Left lung (tissue), 10 donors: Measurements from ENCODE around the gene RANBP17. TPM values are rescaled to one million over a fixed set of nuclear protein-coding genes. Genes with fewer than 3 reads are reported as not detected.

Experiments used
- ATAC-seq: fragments of 200-7000 bp; cut with Tn5 transposase; one replicate; pipeline ENCODE4 v1.9.1; 2020; ENCODE audit warnings: moderate library complexity
- DNase-seq, 4 donors: peaks; one replicate each; pipeline ENCODE4 v3.0.0-alpha.2; 2013 to 2020
- H3K27ac ChIP-seq, 2 donors: fragments of 200-600 bp; sonication (generic) in 1 of 2; one replicate each; pipeline versions ENCODE4 v1.5.0 to v1.8.0; 2020 to 2021
- H3K27me3 ChIP-seq, 2 donors: fragments of 200-600 bp; sonication (generic) in 1 of 2; one replicate each; pipeline versions ENCODE4 v1.5.0 to v1.8.0; 2020 to 2021
- H3K36me3 ChIP-seq, 2 donors: fragments of 200-600 bp; sonication (generic) in 1 of 2; one replicate each; pipeline versions ENCODE4 v1.5.0 to v1.8.0; 2020 to 2021
- H3K4me1 ChIP-seq, 2 donors: fragments of 200-600 bp; one replicate each; pipeline ENCODE4 v1.8.0; 2021
- H3K4me3 ChIP-seq, 2 donors: fragments of 200-600 bp; sonication (generic) in 1 of 2; one replicate each; pipeline versions ENCODE4 v1.5.0 to v1.8.0; 2020 to 2021; ENCODE audit warnings: mild to moderate bottlenecking in 1 of 2
- H3K9me3 ChIP-seq, 2 donors: fragments of 200-600 bp; sonication (generic) in 1 of 2; one replicate each; pipeline versions ENCODE4 v1.5.0 to v1.8.0; 2020 to 2021
- CTCF ChIP-seq, 2 donors: fragments of 200-600 bp; sonication (generic) in 1 of 2; IDR thresholded peaks; one replicate each; pipeline versions ENCODE4 v1.5.0 to v1.8.0; 2021; ENCODE audit warnings: antibody characterized with exemption in 2 of 2
- intact Hi-C, 2 donors: fragments of 100-400 bp; cut with DNase I; formaldehyde crosslinking; loops; one replicate each; pipeline versions ENCODE4 v1.11.2 to v1.14.2; 2022
- polyA plus RNA-seq, 6 donors: library from polyadenylated mRNA; unstranded; fragments of 120-200 nt; gene quantifications; one replicate each; pipeline ENCODE4 v1.2.1, GENCODE V29; 2013; ENCODE audit not compliant: insufficient read length in 6 of 6
- total RNA-seq, 2 donors: library from RNA; stranded (reverse); fragmentation: NEBNext Ultra II Directional; extraction: Animal tissue kit (Norgen Biotek cat#: 25700); gene quantifications; one replicate each; pipeline ENCODE4 v1.2.1, GENCODE V29; 2021
- donor health status: DM: no; HTN: yes; CAD: no.
- donor health status: DM: no; HTN: no; CAD: no.

Gene RANBP17
- total and polyA plus RNA-seq, 8 donors, result 17.0 to 44.5 (median 33.7) TPM

GRCh38 chr5:171270136-171270535, 408.3 kb downstream of the RANBP17 start:
- Histone ChIP-seq H3K27ac (no peak overlapping the region), H3K4me1 (no peaks in the 10 kb centered on the region), H3K9me3 (no peaks in the 10 kb centered on the region), H3K36me3 (no peaks in the 10 kb centered on the region), H3K4me3 (no peak overlapping the region), H3K27me3 (no peaks in the 10 kb centered on the region)
- intact Hi-C loops, result no loop called here
- DNase-seq (no peak), ATAC-seq (no peak)
- no peak for TF ChIP-seq CTCF (IDR thresholded peaks at IDR 0.05)

- no peaks in the 10 kb centered on the region for H3K4me1 ChIP-seq
These were observed 410.0 kb downstream of the RANBP17 start for GRCh38 chr5:171271798-171272197.

GRCh38 chr5:171272996-171273970, 411.5 kb downstream of the RANBP17 start:
- ATAC-seq (no peak), DNase-seq (peak in 1 of 4 donors; percentile 1)
- Histone ChIP-seq H3K4me1 (no peaks in the 10 kb centered on the region), H3K27ac (no peak overlapping the region), H3K4me3 (no peak overlapping the region), H3K27me3 (no peaks in the 10 kb centered on the region), H3K36me3 (no peaks in the 10 kb centered on the region), H3K9me3 (no peaks in the 10 kb centered on the region)
- intact Hi-C loops, result no loop called here
- no peak for TF ChIP-seq CTCF (IDR thresholded peaks at IDR 0.05)

More at GRCh38 chr5:171271798-171272197, 410.0 kb downstream of the RANBP17 start:
- no peak overlapping the region for H3K27ac ChIP-seq
- H3K9me3 ChIP-seq, result no peaks in the 10 kb centered on the region
- H3K27me3 ChIP-seq, result no peaks in the 10 kb centered on the region
- no peak for ATAC-seq
- no peak overlapping the region for H3K4me3 ChIP-seq
- intact Hi-C loops, result no loop called here
- DNase-seq, result no peak
- TF ChIP-seq CTCF (IDR thresholded peaks at IDR 0.05), result no peak
- no peaks in the 10 kb centered on the region for H3K36me3 ChIP-seq

- Histone ChIP-seq H3K27ac (no peak overlapping the region), H3K4me1 (no peaks in the 10 kb centered on the region), H3K9me3 (no peaks in the 10 kb centered on the region), H3K4me3 (no peak overlapping the region), H3K27me3 (no peaks in the 10 kb centered on the region), H3K36me3 (no peaks in the 10 kb centered on the region)
- intact Hi-C loops, result no loop called here
- TF ChIP-seq CTCF (IDR thresholded peaks at IDR 0.05), result no peak
- ATAC-seq (no peak), DNase-seq (no peak)
These were observed 414.2 kb downstream of the RANBP17 start for GRCh38 chr5:171275841-171276544.

GRCh38 chr5:171283753-171284152, 421.9 kb downstream of the RANBP17 start:
- Histone ChIP-seq H3K27ac (no peak overlapping the region), H3K9me3 (no peaks in the 10 kb centered on the region), H3K27me3 (no peaks in the 10 kb centered on the region), H3K36me3 (no peaks in the 10 kb centered on the region), H3K4me1 (no peaks in the 10 kb centered on the region), H3K4me3 (no peak overlapping the region)
- no peak for TF ChIP-seq CTCF (IDR thresholded peaks at IDR 0.05)
- DNase-seq (no peak), ATAC-seq (no peak)
- intact Hi-C loops, result no loop called here
